TTC549 (cell line): ENCODE measurements around the gene MPDZ.

Experiments used
- FAIRE-seq: peaks from 2 replicates; lab custom pipeline; 2012; peaks lifted over from hg19 to GRCh38; lab: Jason Lieb, UNC

Gene MPDZ

GRCh38 chr9:13279284-13280141 is at the start of gene MPDZ:
TSS of gene MPDZ (minus strand) at chr9:13279692. CDS start at chr9:13250315, 29,377 bp downstream.
- no peak for FAIRE-seq

- FAIRE-seq: no peak
These were observed 45.5 kb upstream of the MPDZ start for GRCh38 chr9:13324988-13325387.

GRCh38 chr9:13322828-13323550 is 43.5 kb upstream of the MPDZ start:
- FAIRE-seq: no peak

GRCh38 chr9:13318027-13318426 is 38.5 kb upstream of the MPDZ start:
- FAIRE-seq: no peak

GRCh38 chr9:13296972-13297371 is 17.5 kb upstream of the MPDZ start:
- FAIRE-seq: no peak

- no peak for FAIRE-seq
These were observed 16.1 kb upstream of the MPDZ start for GRCh38 chr9:13295556-13295955.

- FAIRE-seq: no peak
These were observed 13.3 kb upstream of the MPDZ start for GRCh38 chr9:13292782-13293181.

- FAIRE-seq: no peak
These were observed 12.7 kb upstream of the MPDZ start for GRCh38 chr9:13292158-13292557.

- no peak for FAIRE-seq
These were observed 12.2 kb upstream of the MPDZ start for GRCh38 chr9:13291718-13292117.

- FAIRE-seq: no peak
These were observed 4.5 kb upstream of the MPDZ start for GRCh38 chr9:13284011-13284410.

GRCh38 chr9:13282998-13283397 is 3.5 kb upstream of the MPDZ start:
- FAIRE-seq: no peak

- FAIRE-seq: no peak
These were observed 2.0 kb upstream of the MPDZ start for GRCh38 chr9:13281356-13282016.

GRCh38 chr9:13278368-13279246 is 885 bp downstream of the MPDZ start:
- FAIRE-seq: no peak

- FAIRE-seq: no peak
These were observed 1.5 kb downstream of the MPDZ start for GRCh38 chr9:13278023-13278367.

- FAIRE-seq: no peak
These were observed 4.4 kb downstream of the MPDZ start for GRCh38 chr9:13274886-13275641.

GRCh38 chr9:13270734-13271133 is 8.8 kb downstream of the MPDZ start:
- no peak for FAIRE-seq

- no peak for FAIRE-seq
These were observed 9.7 kb downstream of the MPDZ start for GRCh38 chr9:13269589-13270452.

- FAIRE-seq: no peak
These were observed 11.0 kb downstream of the MPDZ start for GRCh38 chr9:13268469-13268868.

GRCh38 chr9:13267743-13268142 is 11.7 kb downstream of the MPDZ start:
- no peak for FAIRE-seq

- no peak for FAIRE-seq
These were observed 13.3 kb downstream of the MPDZ start for GRCh38 chr9:13266167-13266566.
